NT2/D1 (cell line): ENCODE data around the gene HYOU1.

ENCODE experiments used
- DNase-seq: peaks from one replicate; pipeline ENCODE4 v3.0.0-alpha.2; 2011; ENCODE audit warnings: low read depth, low spot score
- H3K27me3 ChIP-seq: 2 replicates; pipeline ENCODE4 v1.6.0; 2011; ENCODE audit warnings: mild to moderate bottlenecking; ENCODE audit not compliant: insufficient read length, insufficient read depth
- H3K36me3 ChIP-seq: 2 replicates; pipeline ENCODE4 v1.6.1; 2011; ENCODE audit warnings: mild to moderate bottlenecking, low read length, mixed read lengths; ENCODE audit not compliant: insufficient read depth, insufficient read length
- H3K4me1 ChIP-seq: 2 replicates; pipeline ENCODE4 v1.5.1; 2011; ENCODE audit not compliant: insufficient read depth, insufficient read length
- H3K4me3 ChIP-seq: 2 replicates; pipeline ENCODE4 v1.5.1; 2011; ENCODE audit warnings: low read depth; ENCODE audit not compliant: insufficient read length
- H3K9ac ChIP-seq: 2 replicates; pipeline ENCODE4 v1.6.0; 2011; ENCODE audit warnings: low read depth; ENCODE audit not compliant: insufficient read length
- H3K9me3 ChIP-seq: 2 replicates; pipeline ENCODE4 v1.5.1; 2011; ENCODE audit warnings: mild to moderate bottlenecking, low read length; ENCODE audit not compliant: insufficient read depth
- SUZ12 ChIP-seq: IDR thresholded peaks from 2 replicates; pipeline ENCODE4 v1.6.1; 2011; ENCODE audit not compliant: insufficient read length, insufficient read depth; ENCODE audit errors: extremely low read depth
- YY1 ChIP-seq: IDR thresholded peaks from 2 replicates; pipeline ENCODE4 v1.6.1; 2011; ENCODE audit not compliant: insufficient read length, insufficient read depth
- ZNF274 ChIP-seq: IDR thresholded peaks from 2 replicates; pipeline ENCODE4 v1.6.1; 2011; ENCODE audit warnings: mild to moderate bottlenecking, low read depth, low read length

Gene HYOU1

GRCh38 chr11:119012629-119013170 lies 44.3 kb downstream of the HYOU1 start:
- no peak for TF ChIP-seq SUZ12
- TF ChIP-seq ZNF274: no peak
- no peak for TF ChIP-seq YY1
- Histone ChIP-seq H3K9me3 (no peaks in the 10 kb centered on the region), H3K27me3 (no peaks in the 10 kb centered on the region), H3K4me3 (no peak overlapping the region), H3K4me1 (peaks cover 2% of the 10 kb centered on the region), H3K36me3 (peaks cover 89% of the 10 kb centered on the region), H3K9ac (no peak overlapping the region)
- no peak for DNase-seq

- TF ChIP-seq ZNF274 (no peak), SUZ12 (no peak), YY1 (no peak)
- Histone ChIP-seq H3K36me3 (peaks cover 89% of the 10 kb centered on the region), H3K4me3 (no peak overlapping the region), H3K9me3 (no peaks in the 10 kb centered on the region), H3K9ac (no peak overlapping the region), H3K27me3 (no peaks in the 10 kb centered on the region), H3K4me1 (no peaks in the 10 kb centered on the region)
- no peak for DNase-seq
Observed at GRCh38 chr11:119011476-119012053, 45.4 kb downstream of the HYOU1 start.

- Histone ChIP-seq H3K9ac (no peak overlapping the region), H3K36me3 (peaks cover 71% of the 10 kb centered on the region), H3K4me1 (no peaks in the 10 kb centered on the region), H3K4me3 (no peak overlapping the region), H3K27me3 (no peaks in the 10 kb centered on the region), H3K9me3 (no peaks in the 10 kb centered on the region)
- TF ChIP-seq YY1 (no peak), SUZ12 (no peak), ZNF274 (no peak)
- DNase-seq: no peak
Observed at GRCh38 chr11:119006656-119007055, 50.3 kb downstream of the HYOU1 start.

DNA sequence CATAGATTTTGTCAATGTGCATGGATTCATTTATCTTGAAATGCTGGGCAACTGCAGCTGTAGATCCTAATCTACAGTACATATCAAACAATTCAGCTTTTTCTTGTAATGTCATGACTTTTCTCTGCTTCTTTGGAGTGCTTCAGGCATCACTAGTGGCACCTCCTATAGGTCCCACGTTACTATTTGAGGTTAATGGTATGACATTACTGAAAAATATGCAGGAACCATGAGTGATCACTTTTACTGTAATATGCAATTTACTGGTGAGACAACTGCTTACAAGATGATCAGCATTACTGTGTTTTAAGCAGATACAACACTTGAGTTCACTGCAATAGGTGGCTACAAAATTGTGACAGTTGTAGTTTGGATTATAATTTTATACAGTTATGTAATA lies 56.1 kb downstream of the HYOU1 start:
- DNase-seq: no peak
- peaks cover 49% of the 10 kb centered on the region for H3K36me3 ChIP-seq
- no peak for TF ChIP-seq ZNF274
- no peak for TF ChIP-seq SUZ12
- no peak for TF ChIP-seq YY1

DNA sequence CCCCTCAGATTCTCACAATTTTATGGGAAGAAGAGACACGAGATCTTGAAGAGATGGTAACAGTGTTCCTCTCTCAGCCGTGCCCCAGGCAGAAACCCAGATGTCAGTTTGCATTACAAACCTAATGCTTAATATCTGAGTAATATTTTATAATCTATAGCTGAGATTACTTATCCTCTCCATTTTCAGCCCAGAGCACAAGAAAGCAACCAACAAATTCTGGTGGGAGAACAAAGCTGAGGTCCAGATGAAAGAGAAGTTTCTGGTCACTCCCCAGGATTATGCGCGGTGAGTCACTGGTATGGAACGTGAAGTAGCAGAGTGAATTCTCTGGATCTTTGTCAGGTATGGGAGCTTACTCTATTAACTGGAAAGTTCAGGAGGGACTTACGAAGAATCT lies 58.2 kb downstream of the HYOU1 start:
- peaks cover 37% of the 10 kb centered on the region for H3K36me3 ChIP-seq
- no peaks in the 10 kb centered on the region for H3K27me3 ChIP-seq
- DNase-seq: peak; percentile 71
- TF ChIP-seq SUZ12 (no peak), YY1 (no peak), ZNF274 (no peak)
- H3K4me3 ChIP-seq: peak overlapping the region; percentile 96
- peaks cover 6% of the 10 kb centered on the region for H3K4me1 ChIP-seq
- no peaks in the 10 kb centered on the region for H3K9me3 ChIP-seq
- peak overlapping the region; percentile 93 for H3K9ac ChIP-seq

More for the DNA sequence above, 56.1 kb downstream of the HYOU1 start:
- no peaks in the 10 kb centered on the region for H3K27me3 ChIP-seq
- no peak overlapping the region for H3K9ac ChIP-seq
- no peaks in the 10 kb centered on the region for H3K9me3 ChIP-seq
- peaks cover 6% of the 10 kb centered on the region for H3K4me1 ChIP-seq
- no peak overlapping the region for H3K4me3 ChIP-seq

- Histone ChIP-seq H3K36me3 (peaks cover 41% of the 10 kb centered on the region), H3K9ac (peak overlapping the region; percentile 93), H3K4me1 (peaks cover 6% of the 10 kb centered on the region), H3K27me3 (no peaks in the 10 kb centered on the region), H3K9me3 (no peaks in the 10 kb centered on the region; the same call in 1 of the 2 replicates), H3K4me3 (peak overlapping the region; percentile 96)
- TF ChIP-seq SUZ12 (no peak), ZNF274 (no peak), YY1 (no peak)
- no peak for DNase-seq
Observed at GRCh38 chr11:118998388-118998717, 58.7 kb downstream of the HYOU1 start.

DNA sequence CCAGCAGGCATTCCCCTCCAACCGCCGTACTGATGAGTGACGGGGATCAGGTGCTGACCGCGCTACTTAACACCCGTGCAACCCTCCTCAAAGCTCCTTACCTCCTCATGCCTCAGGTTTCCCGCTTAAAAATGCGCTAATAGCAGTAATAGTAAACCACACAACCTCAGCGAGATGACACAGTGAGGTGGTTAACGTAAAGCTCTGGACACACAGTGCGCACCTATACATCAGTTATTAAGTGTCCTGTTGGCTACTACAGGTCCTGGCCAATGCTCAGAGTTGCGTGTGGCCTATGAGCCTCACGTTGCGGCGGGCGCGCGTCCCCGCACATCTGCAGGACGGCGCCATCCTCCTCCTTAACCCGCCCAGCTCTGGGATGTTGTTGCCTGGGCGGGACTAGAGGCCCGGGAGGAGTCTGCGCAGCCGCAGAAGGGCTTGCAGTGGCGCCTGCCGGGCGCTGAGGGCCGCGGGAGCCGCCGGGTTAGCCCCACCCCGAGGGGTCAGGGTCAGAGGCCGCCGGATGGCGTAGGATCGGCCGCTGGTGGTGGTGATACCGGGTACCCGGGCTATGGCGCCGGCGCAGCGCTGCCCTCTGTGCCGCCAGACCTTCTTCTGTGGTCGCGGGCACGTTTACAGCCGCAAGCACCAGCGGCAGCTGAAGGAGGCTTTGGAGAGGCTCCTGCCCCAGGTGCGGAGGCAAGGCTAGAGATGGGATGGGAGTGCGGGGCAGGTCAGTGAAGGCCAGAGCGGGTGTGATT lies 59.2 kb downstream of the HYOU1 start, which contains the start of gene CENATAC:
Gene CENATAC (plus strand): TSS at position 512 of the 761 bp plus-strand sequence. CDS start 60 bp downstream, at position 572.
- Histone ChIP-seq H3K36me3 (peaks cover 36% of the 10 kb centered on the region), H3K9me3 (peaks cover 5% of the 10 kb centered on the region; the same call in 1 of the 2 replicates), H3K27me3 (no peaks in the 10 kb centered on the region), H3K4me1 (peaks cover 6% of the 10 kb centered on the region), H3K9ac (peak within 1 kb of the TSS; percentile 93), H3K4me3 (peak within 1 kb of the TSS; percentile 96)
- peak; percentile 87 for DNase-seq
- TF ChIP-seq ZNF274 (no peak), SUZ12 (no peak), YY1 (no peak)
